GM12874 (cell line): ENCODE measurements around the gene ACTR5.

Source experiments
- TF ChIP-seq, protein P1 (sequence below): IDR thresholded peaks from 2 replicates; pipeline ENCODE4 v1.5.1; 2011; ENCODE audit warnings: low read depth, mild to moderate bottlenecking, control low read depth, low read length, moderate library complexity; ENCODE audit not compliant: insufficient read depth

ACTR5 gene

DNA sequence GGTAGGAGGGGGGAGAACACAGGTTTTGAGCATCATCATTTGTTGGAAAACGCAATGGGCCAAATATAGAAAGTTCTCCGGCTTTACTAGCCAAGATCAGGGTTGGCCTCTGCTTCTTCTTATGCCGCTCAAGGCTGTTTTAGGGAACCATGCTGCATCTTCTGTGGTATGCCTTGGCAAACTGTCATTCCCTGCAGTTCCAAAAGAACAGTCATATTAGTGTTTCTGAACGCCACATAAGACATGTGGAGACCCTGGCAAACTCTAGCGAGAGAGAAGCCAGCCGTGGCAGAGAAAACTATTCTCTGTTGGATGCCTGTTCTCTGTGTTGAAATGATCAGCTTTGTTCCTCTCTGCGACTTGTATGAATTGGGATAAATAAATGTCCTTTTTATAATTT is 10.8 kb downstream of the ACTR5 start:
- TF ChIP-seq, protein P1, sequence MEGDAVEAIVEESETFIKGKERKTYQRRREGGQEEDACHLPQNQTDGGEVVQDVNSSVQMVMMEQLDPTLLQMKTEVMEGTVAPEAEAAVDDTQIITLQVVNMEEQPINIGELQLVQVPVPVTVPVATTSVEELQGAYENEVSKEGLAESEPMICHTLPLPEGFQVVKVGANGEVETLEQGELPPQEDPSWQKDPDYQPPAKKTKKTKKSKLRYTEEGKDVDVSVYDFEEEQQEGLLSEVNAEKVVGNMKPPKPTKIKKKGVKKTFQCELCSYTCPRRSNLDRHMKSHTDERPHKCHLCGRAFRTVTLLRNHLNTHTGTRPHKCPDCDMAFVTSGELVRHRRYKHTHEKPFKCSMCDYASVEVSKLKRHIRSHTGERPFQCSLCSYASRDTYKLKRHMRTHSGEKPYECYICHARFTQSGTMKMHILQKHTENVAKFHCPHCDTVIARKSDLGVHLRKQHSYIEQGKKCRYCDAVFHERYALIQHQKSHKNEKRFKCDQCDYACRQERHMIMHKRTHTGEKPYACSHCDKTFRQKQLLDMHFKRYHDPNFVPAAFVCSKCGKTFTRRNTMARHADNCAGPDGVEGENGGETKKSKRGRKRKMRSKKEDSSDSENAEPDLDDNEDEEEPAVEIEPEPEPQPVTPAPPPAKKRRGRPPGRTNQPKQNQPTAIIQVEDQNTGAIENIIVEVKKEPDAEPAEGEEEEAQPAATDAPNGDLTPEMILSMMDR = no peak

DNA sequence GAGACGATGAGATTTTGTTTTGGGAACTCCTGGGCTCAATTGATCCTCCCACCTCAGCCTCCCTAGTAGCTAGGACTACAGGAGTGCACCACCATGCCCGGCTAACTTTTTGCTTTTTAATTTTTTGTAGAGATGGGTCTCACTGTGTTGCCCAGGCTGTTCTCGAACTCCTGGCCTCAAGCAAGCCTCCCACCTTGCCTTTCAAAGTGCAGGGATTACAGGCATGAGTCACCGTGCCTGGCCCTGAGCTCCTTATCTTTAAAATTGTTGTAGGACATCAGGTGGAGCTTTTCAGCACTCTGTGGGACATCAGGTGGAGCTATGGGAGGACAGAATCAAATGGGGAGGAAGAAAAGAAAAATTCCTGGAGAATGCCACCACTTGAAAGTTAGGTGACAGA is 12.7 kb downstream of the ACTR5 start:
- TF ChIP-seq, protein P1 = no peak

DNA sequence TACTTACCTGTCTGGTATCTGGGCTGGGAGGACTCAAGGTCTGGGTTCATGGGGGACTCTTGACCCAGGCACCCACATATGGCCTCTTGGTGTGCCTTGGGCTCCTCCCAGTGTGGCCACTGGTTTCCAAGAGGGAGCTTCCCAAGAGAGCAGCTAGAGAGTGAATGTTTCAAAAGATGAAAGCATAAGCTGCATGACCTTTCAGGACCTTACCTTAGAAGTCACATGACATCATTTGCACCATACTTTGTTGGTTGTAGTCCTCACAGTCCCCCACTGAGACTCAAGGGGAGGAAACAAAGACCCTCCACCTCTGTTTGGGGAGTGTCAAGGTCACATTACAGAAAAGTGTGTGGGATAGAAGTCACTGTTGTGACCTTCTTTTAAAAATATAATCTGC is 13.9 kb downstream of the ACTR5 start:
- TF ChIP-seq, protein P1 = no peak

DNA sequence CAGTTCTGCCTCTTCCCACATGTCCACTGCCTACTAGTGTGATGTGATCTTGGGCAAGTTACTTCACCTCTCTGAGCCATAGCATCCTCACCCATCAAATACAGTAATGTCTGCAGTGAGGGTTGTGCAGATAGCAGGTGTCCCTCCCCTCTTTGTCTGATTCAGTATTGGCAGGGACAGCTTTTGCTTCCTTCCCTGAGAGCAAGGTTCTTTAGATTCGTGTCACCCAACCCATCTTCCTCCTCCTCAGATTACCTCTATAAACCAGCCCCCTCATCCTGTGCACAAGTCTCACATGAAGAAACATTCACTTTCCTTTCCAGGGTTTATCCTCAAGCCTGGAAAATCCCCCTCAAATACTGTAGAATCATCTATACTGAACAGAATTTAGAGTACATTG is 15.4 kb downstream of the ACTR5 start:
- TF ChIP-seq, protein P1 = no peak

DNA sequence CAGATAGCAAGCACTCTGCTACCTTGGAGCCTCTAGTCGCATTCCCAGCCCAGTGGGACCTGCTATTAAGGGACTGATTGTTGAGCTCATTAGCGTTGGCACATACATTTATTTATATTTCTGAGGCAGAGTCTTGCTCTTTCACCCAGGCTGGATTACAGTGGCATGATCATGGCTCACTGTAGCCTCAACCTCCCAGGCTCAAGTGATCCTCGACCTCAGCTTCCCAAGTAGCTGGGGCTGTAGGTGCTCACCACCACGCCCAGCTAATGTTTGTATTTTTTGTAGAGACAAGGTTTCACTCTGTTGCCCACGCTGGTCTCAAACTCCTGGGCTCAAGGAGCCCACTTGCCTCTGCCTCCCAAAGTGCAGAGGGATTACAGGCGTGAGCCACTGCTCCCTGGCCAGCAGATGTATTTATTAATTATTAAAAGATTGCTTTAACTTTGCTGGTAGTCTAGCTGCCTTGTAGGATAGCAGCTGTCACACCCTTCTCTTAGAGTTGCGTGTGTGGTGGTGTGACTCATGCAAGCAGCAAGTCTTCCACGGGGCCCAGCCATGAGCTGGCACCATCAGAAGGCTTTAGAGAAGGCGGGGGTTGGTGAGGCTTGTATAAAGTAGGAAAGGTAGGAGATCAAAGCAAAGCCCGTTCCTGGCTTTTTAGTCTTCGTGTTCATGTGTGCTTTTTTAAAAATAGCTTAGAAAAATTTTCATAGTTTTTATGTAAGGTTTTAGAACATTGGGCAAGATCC is 16.5 kb downstream of the ACTR5 start:
- TF ChIP-seq, protein P1 = no peak

DNA sequence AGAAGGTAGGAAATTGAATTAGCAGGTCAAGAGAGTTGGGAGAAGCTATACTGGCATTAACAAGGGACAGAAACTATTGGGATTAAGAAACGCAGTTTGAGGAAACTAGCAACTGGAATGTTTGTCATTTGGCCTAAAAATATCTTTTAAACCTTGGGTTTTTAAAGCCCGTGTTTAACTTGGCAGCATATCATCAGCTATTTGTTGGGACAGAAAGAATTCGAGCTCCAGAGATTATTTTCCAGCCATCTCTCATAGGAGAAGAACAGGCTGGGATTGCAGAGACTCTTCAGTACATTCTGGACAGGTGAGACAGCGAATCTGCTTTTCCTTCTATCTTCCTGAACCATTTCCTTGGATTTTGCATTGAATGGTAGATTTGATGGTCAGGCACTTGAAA is 17.8 kb downstream of the ACTR5 start:
- TF ChIP-seq, protein P1 = no peak

DNA sequence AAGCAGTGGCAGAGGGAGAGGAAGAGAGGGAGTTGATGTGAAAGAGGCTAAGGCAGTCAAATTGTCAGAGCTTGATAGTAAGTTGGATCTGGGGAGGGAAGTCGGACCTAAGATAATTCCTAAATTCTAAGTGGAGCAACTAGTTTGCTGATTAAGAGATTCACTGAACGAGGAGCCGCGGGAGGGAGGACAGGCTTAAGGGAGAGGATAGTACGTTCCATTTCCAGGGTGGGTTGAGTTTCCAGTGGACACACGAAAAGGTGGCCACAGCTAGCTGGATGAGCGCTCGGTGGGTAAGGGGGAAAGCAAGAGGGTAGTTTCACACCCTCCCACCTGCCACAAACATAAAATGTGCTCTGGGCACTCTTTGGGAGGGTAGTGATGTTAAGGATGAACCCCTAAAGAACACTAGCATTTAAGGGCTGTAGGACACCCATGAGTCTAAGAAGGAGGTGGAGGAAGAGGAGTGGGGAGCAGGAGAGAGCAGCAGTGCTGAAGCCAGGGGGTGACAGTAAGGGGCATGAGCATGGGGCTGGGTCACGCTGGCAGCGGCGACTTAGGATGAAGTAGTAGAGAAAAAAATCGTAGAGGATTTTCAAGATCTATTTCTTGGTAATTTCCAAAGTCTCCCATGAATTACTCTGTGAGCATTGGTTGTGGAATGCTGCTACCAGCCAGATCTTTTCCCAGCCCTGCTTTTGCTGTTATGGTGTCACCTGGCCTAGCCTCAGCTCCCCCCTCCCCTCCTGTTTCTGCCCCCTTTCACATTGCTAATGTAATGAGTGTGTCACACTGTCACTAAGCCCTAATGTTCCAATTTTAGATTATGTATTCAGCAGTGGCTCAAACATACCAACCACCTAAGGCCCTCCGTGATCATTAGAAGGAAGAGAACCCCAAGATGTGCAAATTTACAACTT is 21.4 kb downstream of the ACTR5 start:
- TF ChIP-seq, protein P1 = no peak
